ENCODE results near the gene CCDC187.

CCDC187 gene

GRCh38 chr9:136339173-136339957, 35.5 kb upstream of the CCDC187 start:
- DNase-seq (ENCODE audit: low read depth, low spot score): no peak

DNA sequence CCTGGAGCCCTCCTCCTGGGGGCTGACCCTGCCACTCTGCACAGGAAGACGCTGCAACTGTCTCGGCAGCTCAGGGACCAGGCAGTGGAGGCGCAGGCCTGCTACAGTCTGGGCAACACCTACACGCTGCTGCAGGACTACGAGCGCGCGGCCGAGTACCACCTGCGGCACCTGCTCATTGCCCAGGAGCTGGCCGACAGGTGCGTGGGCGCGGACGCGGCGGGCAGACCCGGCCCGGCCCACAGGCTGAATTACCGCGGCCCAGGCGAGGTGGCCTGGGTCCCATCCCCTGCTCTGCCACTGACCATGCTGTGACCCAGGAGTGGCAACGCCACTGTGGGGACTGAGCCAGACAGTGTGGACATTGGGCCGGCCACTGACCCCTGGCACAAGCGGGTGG, 34.6 kb upstream of the CCDC187 start:
- DNase-seq (ENCODE audit: low read depth, low spot score): no peak

DNA sequence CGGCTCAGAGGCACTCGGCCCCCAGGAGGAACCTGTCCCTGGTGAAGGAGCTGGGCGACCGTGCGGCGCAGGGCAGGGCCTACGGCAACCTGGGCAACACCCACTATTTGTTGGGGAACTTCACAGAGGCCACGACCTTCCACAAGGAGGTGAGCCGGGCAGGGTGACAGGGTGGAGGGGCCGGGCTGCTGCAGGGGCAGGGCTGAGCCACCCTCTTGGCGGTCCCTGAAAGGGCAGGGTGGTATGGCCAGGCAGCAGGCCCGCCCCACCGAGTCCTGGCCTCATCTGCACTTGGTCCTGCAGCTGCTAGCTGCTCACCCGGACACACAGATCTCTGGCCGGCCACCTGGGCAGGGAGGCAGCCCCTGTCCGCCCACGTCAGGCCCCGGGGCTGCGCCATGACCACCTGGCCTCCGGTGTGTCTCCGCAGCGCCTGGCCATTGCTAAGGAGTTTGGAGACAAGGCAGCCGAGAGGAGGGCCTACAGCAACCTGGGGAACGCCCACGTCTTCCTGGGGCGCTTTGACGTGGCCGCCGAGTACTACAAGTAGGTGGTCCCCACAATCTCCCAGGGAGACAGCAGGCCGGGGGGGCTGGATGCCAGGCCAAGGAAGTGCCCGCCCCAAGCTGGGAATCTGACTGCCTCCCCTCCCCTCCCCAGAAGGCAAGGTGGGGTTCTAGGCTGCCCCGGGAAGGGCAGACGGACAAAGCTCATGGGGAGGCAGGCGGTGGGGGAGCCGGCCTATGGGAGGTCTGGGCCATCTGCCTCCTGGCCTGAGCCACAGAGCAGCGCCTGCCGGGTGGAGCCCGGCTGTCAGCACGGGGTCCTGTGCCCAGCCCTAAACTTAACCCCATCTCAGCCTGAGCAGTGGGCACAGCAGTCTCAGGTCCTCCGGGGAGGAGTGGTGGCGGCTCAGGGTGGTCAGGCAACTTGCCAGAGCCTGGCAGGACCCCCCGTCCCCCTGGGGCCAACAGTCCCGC, 33.8 kb upstream of the CCDC187 start:
- no peak for DNase-seq (ENCODE audit: low read depth, low spot score)

DNA sequence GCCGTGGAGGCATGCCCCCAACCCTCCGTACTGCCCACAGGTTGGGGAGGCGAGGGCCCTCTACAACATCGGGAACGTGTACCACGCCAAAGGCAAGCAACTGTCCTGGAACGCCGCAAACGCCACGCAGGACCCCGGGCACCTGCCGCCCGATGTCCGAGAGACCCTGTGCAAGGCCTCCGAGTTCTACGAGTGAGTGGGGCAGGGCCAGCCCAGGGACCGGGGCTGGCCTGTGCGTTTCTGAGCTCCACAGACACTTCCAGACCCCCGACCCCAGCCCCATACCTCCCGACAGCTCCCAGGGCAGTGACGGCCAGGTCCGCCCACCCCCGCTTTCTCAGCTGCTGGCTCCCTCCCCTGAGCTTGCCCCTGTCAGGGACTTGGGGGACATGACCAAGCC, 33.0 kb upstream of the CCDC187 start:
- no peak for DNase-seq (ENCODE audit: low read depth, low spot score)

GRCh38 chr9:136336156-136336870, 32.4 kb upstream of the CCDC187 start:
- DNase-seq (ENCODE audit: low read depth, low spot score): no peak

GRCh38 chr9:136335296-136336155, 31.6 kb upstream of the CCDC187 start:
- no peak for DNase-seq (ENCODE audit: low read depth, low spot score)

GRCh38 chr9:136334541-136334940, 30.6 kb upstream of the CCDC187 start:
- no peak for DNase-seq (ENCODE audit: low read depth, low spot score)

DNA sequence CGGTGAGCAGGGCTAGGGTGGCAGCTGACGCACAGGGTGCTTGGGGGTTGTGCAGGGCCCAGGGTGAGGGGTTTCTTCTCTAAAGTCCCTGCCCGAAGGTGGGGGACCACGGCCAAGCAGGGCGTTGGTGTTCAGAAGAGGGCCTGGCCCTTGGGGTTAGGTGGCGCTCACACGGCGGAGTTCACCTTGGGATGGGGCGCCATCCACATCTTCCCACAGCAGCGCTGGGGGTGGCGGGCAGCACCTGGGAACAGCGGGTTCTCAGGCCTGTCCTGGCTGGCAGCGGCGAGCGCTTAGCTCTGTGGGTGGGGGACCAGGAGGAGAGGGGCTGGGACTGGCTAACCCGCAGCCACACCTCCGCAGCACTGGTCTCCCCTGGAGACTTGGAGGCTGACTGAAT, 29.6 kb upstream of the CCDC187 start:
- no peak for DNase-seq (ENCODE audit: low read depth, low spot score)

GRCh38 chr9:136333045-136333444, 29.2 kb upstream of the CCDC187 start:
- DNase-seq (ENCODE audit: low read depth, low spot score): no peak

DNA sequence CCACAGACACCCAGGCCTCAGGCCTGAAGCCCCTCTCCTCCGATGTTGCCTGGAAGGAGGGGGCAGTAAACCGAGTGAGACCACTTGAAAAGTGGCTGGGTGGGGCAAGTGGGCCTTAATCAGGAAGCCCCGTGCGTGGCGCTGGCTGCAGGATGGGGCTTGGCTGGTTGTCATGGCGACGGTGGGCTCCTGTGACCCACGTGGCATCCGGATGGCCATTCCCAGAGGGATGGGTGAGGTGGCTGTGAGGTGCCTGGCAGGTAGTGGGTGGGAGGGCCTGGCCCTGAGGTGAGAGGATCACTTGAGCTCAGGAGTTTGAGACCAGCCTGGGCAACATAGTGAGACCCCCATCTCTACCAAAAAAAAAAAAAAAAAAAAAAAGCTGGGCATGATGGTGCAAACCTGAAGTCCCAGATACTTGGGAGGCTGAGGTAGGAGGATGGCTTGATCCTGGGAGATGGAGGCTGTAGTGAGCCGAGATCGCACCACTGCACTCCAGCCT, 28.6 kb upstream of the CCDC187 start:
- no peak for DNase-seq (ENCODE audit: low read depth, low spot score)

DNA sequence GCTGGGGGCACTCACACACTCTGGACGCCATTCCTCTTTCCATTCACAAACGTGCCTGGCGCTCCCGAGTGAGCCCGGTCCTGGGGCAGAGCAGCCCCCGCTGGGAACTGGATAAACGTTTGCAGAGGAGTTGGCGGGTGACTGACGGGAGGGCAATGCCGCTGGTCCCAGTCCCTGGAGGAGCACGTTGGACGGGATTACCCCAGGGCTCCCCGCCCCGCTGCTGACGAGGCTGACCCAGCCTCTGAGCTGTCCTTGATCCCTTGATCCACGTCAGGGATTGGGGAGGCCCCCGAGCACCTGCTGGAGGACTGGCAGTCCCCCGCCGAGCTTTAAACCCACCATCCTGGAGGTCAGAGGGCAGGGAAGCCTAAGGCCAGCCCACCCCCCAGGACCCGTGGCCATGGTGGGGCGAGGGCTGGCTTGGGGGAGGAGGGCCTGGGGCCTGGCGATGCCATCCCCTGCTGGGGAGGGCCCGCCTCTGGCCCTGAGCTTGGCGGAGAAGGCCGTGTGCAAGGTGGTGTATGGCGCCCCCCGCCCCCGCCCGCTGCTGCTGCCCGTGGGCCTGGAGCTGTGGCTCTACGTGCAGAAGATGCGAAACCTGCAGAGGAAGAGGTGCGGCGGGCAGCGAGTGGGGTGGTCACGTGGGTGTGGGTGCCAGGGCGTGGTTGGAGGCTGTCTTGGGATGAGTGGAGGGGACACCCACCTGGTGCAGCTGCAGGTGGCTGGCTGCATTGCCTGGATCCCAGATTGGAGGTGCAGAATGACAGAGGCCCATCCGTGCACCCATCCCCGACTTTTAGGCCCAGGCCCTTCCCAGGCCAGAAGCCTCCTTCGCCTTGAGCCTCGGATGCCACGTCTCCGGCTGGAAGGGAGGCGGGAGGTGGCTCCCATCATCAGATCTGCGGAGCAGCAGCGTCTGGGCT, 27.9 kb upstream of the CCDC187 start:
- no peak for DNase-seq (ENCODE audit: low read depth, low spot score)

- no peak for DNase-seq (ENCODE audit: low read depth, low spot score)
Observed at GRCh38 chr9:136331030-136331429, 27.1 kb upstream of the CCDC187 start.

GRCh38 chr9:136330406-136330990, 26.6 kb upstream of the CCDC187 start:
- DNase-seq (ENCODE audit: low read depth, low spot score): no peak

- DNase-seq (ENCODE audit: low read depth, low spot score): no peak
Observed at GRCh38 chr9:136329636-136330405, 25.9 kb upstream of the CCDC187 start.

DNA sequence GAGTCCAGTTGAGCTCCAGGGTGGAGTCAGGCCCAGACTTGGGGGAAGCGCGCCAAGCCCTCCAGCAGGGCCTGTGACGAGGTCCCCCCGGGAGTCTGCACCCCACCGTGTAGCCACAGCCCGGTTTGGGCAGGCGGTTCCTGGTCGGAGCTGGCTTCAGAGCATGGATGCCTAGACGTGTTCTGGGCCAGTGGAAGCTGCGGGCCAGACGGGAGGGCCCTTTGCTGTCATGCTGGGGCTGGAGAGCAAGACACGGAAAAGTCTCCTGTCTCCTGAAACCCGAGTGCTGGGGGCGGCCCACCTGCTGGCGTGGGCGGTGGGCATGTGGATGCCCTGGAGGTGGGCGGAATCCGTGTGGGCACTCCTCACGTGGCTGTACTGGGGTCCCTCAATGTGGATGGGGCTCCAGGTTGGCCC, 25.3 kb upstream of the CCDC187 start:
- DNase-seq (ENCODE audit: low read depth, low spot score): no peak

DNA sequence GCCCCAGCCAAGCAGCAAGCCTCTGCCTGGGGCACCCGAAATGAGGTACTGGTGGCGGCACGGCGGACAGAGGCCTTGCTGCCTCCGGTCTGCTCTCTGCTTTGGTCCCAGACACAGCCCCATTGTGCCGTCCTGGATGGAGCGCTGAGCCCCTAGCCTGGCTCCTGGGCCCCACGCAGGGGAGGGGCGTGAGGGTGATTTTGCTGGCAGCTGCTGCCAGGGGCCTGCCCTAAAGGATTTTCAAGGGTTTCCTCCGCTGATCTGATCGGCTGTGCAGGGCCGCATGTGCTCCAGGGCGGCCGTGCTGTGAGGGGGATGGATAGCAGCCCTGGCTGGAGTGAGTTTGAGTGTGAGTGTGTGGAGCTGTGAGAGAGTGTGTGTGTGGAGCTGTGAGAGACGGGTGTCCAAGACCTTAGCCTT, 24.7 kb upstream of the CCDC187 start:
- DNase-seq (ENCODE audit: low read depth, low spot score): no peak

GRCh38 chr9:136328011-136328621, 24.2 kb upstream of the CCDC187 start:
- no peak for DNase-seq (ENCODE audit: low read depth, low spot score)

GRCh38 chr9:136327304-136327974, 23.5 kb upstream of the CCDC187 start, which contains the start of gene GPSM1:
Gene GPSM1 (plus strand): TSS chr9:136327539. CDS start chr9:136327696, 157 bp downstream.
- no peak for DNase-seq (ENCODE audit: low read depth, low spot score)

All from brain pericyte (primary cell).